Type B pancreatic cell (in vitro differentiated cells): ENCODE data around the gene RB1. TPM values are rescaled to one million over a fixed set of nuclear protein-coding genes. Genes with fewer than 3 reads are reported as not detected.

Experiments used
- DNase-seq: peaks from one replicate; pipeline ENCODE4 v3.0.0; 2021; ENCODE audit warnings: mixed read lengths; ENCODE audit not compliant: unreplicated experiment; ENCODE audit errors: extremely low spot score
- H3K27ac Mint-ChIP-seq: 2 replicates; pipeline ENCODE4 v1.8.0; 2021; ENCODE audit warnings: mild to moderate bottlenecking, mixed read lengths
- H3K27me3 Mint-ChIP-seq: 2 replicates; pipeline ENCODE4 v1.8.0; 2021; ENCODE audit warnings: mixed read lengths
- H3K36me3 Mint-ChIP-seq: 2 replicates; pipeline ENCODE4 v1.8.0; 2021; ENCODE audit warnings: mixed read lengths
- H3K4me1 Mint-ChIP-seq: one replicate; pipeline ENCODE4 v1.8.0; 2021; ENCODE audit warnings: mixed read lengths; ENCODE audit not compliant: unreplicated experiment
- H3K4me3 Mint-ChIP-seq: 2 replicates; pipeline ENCODE4 v1.8.0; 2021; ENCODE audit warnings: mild to moderate bottlenecking, mixed read lengths
- H3K9me3 Mint-ChIP-seq: 2 replicates; pipeline ENCODE4 v1.8.0; 2021; ENCODE audit warnings: mixed read lengths
- total RNA-seq: library from RNA; stranded (reverse); gene quantifications from 2 replicates; pipeline ENCODE4 v1.2.1, GENCODE V29; 2021; ENCODE audit warnings: low replicate concordance
- TF ChIP-seq, protein P1 (sequence below): fragments of 200-600 bp; sonication (generic); conservative IDR thresholded peaks from 2 replicates; pipeline ENCODE4 v1.5.0; 2021; ENCODE audit warnings: antibody characterized with exemption, mild to moderate bottlenecking

The RB1 gene
- total RNA-seq, 1 donor from 2014 or later: 26.6 TPM

DNA sequence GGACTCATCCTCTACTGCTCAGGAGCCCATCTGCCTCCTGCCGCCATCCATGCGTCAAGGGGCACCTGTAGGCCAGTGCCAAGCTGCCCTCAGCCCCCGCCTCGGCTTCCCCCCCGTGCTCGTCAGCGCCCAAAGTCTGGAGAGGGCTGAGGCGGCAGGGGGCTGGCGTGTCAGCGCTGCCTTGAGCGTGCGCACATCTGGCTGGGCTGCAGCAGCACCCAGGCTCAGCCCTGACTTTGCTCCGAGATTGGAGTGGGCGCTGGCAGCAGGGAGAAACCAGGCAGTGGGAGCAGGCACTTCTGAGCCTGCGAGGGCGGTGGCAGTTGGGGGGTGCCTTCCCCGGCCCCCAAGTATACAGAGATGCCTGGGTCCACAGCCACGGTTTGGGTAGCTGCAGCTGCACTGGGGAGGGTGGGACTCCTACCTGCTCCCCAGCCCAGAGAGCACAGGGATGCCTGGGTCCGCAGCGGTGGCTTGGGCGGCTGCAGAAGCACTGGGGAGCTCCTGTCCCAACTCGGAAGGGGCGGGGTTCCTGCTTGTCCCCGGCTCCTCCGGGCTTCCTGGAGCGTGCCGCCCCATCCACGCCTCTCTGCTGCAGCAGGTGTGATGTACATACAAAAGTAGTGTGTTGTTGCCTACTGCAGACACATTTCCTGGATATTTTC is 154.2 kb downstream of the RB1 start:
- Mint-ChIP-seq H3K27me3 (no peaks in the 10 kb centered on the region), H3K4me3 (no peak overlapping the region), H3K9me3 (no peaks in the 10 kb centered on the region), H3K4me1 (peaks cover 8% of the 10 kb centered on the region), H3K36me3 (peaks cover 35% of the 10 kb centered on the region), H3K27ac (no peak overlapping the region)
- no peak for DNase-seq
- TF ChIP-seq, protein P1, sequence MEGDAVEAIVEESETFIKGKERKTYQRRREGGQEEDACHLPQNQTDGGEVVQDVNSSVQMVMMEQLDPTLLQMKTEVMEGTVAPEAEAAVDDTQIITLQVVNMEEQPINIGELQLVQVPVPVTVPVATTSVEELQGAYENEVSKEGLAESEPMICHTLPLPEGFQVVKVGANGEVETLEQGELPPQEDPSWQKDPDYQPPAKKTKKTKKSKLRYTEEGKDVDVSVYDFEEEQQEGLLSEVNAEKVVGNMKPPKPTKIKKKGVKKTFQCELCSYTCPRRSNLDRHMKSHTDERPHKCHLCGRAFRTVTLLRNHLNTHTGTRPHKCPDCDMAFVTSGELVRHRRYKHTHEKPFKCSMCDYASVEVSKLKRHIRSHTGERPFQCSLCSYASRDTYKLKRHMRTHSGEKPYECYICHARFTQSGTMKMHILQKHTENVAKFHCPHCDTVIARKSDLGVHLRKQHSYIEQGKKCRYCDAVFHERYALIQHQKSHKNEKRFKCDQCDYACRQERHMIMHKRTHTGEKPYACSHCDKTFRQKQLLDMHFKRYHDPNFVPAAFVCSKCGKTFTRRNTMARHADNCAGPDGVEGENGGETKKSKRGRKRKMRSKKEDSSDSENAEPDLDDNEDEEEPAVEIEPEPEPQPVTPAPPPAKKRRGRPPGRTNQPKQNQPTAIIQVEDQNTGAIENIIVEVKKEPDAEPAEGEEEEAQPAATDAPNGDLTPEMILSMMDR: no peak

DNA sequence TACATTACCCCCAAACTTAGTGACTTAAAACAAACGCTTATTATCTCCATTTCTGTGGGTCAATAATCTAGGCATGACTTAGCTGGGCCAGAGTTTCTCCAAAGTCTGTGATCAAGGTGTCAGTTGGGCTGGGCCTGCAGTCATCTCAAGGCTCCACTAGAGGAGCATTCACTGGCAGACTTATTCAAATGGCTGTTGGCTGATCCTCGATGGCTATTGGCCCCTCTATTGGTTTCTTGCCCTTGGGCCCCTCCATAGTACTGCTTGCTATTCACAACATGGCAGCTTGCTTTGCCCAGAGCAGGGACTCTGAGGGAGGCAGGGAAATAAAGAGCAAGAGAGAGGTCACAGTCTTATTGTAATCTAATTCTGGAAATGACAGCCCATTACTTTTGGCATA is 171.7 kb downstream of the RB1 start:
- no peak overlapping the region for H3K4me3 Mint-ChIP-seq
- H3K9me3 Mint-ChIP-seq: no peaks in the 10 kb centered on the region
- H3K27ac Mint-ChIP-seq: no peak overlapping the region
- H3K36me3 Mint-ChIP-seq: peaks cover 13% of the 10 kb centered on the region
- H3K27me3 Mint-ChIP-seq: no peaks in the 10 kb centered on the region
- H3K4me1 Mint-ChIP-seq: peaks cover 3% of the 10 kb centered on the region
- DNase-seq: no peak
- TF ChIP-seq, protein P1: no peak

DNA sequence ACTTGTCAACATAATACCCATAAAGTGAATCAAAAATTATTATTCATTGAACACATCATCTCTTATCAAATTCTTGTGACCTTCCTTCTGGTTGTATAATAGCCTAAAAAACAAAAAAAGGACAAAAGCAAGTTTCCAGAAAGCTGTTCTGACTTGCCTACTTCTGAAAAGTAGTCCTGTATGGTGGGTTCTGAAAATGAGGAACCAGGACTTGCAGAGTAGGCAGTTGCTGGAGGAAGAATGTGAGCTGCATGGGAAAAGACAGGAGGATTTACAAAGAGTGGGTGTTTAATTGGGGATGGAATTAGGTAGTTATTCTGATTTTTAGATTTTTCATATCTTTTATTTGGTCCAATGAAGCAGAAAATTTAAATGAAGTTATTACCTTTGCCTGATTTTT is 172.7 kb downstream of the RB1 start:
- Mint-ChIP-seq H3K4me1 (peaks cover 3% of the 10 kb centered on the region), H3K27me3 (no peaks in the 10 kb centered on the region), H3K4me3 (no peak overlapping the region), H3K27ac (no peak overlapping the region), H3K36me3 (peaks cover 13% of the 10 kb centered on the region), H3K9me3 (no peaks in the 10 kb centered on the region)
- no peak for DNase-seq
- TF ChIP-seq, protein P1: no peak

DNA sequence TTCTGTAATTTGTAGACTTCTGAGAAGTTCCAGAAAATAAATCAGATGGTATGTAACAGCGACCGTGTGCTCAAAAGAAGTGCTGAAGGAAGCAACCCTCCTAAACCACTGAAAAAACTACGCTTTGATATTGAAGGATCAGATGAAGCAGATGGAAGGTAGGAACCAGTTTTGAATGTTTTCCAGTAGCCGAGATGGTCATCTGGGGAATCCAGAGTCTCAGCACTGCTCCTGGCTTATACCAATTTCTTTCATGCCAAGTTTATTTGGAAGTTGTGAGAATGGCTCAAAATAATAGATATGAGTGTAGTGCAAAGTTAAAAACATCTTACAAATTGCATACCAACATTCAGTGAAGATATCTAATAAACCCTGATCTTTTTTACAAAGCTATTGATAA is 173.1 kb downstream of the RB1 start:
- TF ChIP-seq, protein P1: no peak
- Mint-ChIP-seq H3K27me3 (no peaks in the 10 kb centered on the region), H3K4me3 (no peak overlapping the region), H3K27ac (no peak overlapping the region), H3K9me3 (no peaks in the 10 kb centered on the region), H3K4me1 (peaks cover 3% of the 10 kb centered on the region), H3K36me3 (peaks cover 12% of the 10 kb centered on the region)
- no peak for DNase-seq

DNA sequence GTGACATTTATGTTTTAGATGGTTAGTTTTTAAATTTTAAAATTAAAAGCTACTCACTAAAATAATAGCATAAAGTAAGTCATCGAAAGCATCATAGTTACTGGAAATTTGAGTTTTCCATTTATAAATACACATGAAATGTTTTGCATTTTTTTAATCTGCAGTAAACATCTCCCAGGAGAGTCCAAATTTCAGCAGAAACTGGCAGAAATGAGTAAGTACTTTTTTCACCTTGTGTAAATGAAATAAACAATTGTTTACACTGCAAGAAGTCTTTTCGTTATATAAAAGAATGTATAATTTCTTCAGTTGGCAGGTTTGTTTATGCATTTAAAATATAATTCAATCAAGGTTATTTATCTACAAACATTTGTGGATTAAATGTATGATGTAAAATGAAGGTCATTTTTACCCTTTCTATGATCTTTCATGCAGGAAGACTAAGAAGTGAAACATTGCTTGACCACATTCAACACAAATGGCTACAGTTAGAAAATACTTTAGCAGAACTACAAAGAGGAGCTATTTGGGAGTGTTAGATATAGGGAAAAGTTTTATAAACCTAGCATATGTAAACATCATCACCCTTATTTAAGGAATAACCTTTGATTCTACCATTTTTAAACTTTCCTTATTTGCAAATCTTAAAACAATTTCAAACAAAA is 173.8 kb downstream of the RB1 start:
- H3K9me3 Mint-ChIP-seq: no peaks in the 10 kb centered on the region
- no peak for DNase-seq
- H3K27me3 Mint-ChIP-seq: no peaks in the 10 kb centered on the region
- TF ChIP-seq, protein P1: no peak
- H3K4me3 Mint-ChIP-seq: no peak overlapping the region
- peaks cover 9% of the 10 kb centered on the region for H3K36me3 Mint-ChIP-seq
- H3K27ac Mint-ChIP-seq: no peak overlapping the region
- peaks cover 3% of the 10 kb centered on the region for H3K4me1 Mint-ChIP-seq
